K562 (cell line): ENCODE data around the gene USB1. TPM values are rescaled to one million over a fixed set of nuclear protein-coding genes. Genes with fewer than 3 reads are reported as not detected.

Experiments
- ATAC-seq: fragments of 200-7000 bp; cut with Tn5 transposase; 3 replicates; pipeline ENCODE4 v1.9.1; 2020; ENCODE audit warnings: moderate library complexity
- BruUV-seq: library from RNA; stranded (reverse); fragments of 400-500 nt; replicated peaks from 2 replicates; lab custom pipeline; 2021; lab: Mats Ljungman, UMichigan
- CTCF ChIA-PET: fragments of 300-600 bp; formaldehyde crosslinking; extraction: SDS; loops from one replicate; lab custom pipeline; 2021; ENCODE audit warnings: low intra/inter-chr PET ratio; lab: Yijun Ruan, JAX
- POLR2A ChIA-PET: fragments of 300-600, 350-650 bp; sonication (Branson Sonifier 250); formaldehyde crosslinking; extraction: SDS; loops from one replicate; lab custom pipeline; 2021; ENCODE audit warnings: antibody characterized with exemption, inconsistent platforms; lab: Yijun Ruan, JAX
- DNase-seq, 4 experiments: peaks; one replicate each; pipeline versions ENCODE4 v3.0.0 to v3.0.0-alpha.2; 2011 to 2018; ENCODE audit warnings: low spot score in 3 of 4, mixed read lengths in 3 of 4; ENCODE audit errors: extremely low read depth in 1 of 4
- FAIRE-seq: peaks from 2 replicates; lab custom pipeline; 2011; peaks lifted over from hg19 to GRCh38; lab: Jason Lieb, UNC
- H2AFZ ChIP-seq: 2 replicates; pipeline ENCODE4 v1.6.0; 2011; ENCODE audit warnings: low read depth, low read length, control low read depth, inconsistent platforms
- H3K27ac ChIP-seq: fragments of 200-600 bp; 3 replicates; pipeline ENCODE4 v1.8.0; 2011; ENCODE audit warnings: low read depth, mild to moderate bottlenecking, control low read depth, inconsistent platforms, low read length, moderate library complexity, mixed read lengths; ENCODE audit errors: extremely low read depth
- H3K27me3 ChIP-seq, 2 experiments: fragments of 300-600 bp in 1 of 2; 2 replicates in 1 of 2; 3 replicates in 1 of 2; pipeline versions ENCODE4 v1.6.0 to v1.8.0; 2011; ENCODE audit warnings: inconsistent platforms in 2 of 2, low read length in 2 of 2, mild to moderate bottlenecking in 1 of 2, mixed read lengths in 1 of 2, moderate library complexity in 1 of 2; ENCODE audit not compliant: control insufficient read depth in 2 of 2, insufficient read depth in 2 of 2
- H3K36me3 ChIP-seq: fragments of 300-600 bp; 3 replicates; pipeline ENCODE4 v1.8.0; 2011; ENCODE audit warnings: mild to moderate bottlenecking, low read length, inconsistent platforms; ENCODE audit not compliant: control insufficient read depth, insufficient read depth
- H3K4me1 ChIP-seq, 2 experiments: fragments of 200-600 bp in 1 of 2; replicated peaks in 1 of 2; 2 replicates in 1 of 2; 3 replicates in 1 of 2; pipeline versions ENCODE4 v1.5.1 to v1.8.0; 2011; ENCODE audit warnings: inconsistent platforms in 2 of 2, low read length in 2 of 2, mild to moderate bottlenecking in 1 of 2, mixed read lengths in 1 of 2, moderate library complexity in 1 of 2; ENCODE audit not compliant: control insufficient read depth in 2 of 2, insufficient read depth in 2 of 2
- H3K4me2 ChIP-seq: 2 replicates; pipeline ENCODE4 v1.6.1; 2011; ENCODE audit warnings: low read length, control low read depth, inconsistent platforms, mixed read lengths; ENCODE audit not compliant: insufficient read depth
- H3K4me3 ChIP-seq: fragments of 200-600 bp; sonication (generic), shearing (Covaris generic); 2 replicates; pipeline ENCODE4 v1.5.1; 2016; ENCODE audit warnings: control low read depth, inconsistent platforms
- H3K79me2 ChIP-seq: fragments of 200-600 bp; 3 replicates; pipeline ENCODE4 v1.8.0; 2011; ENCODE audit warnings: low read length, inconsistent platforms; ENCODE audit not compliant: control insufficient read depth, insufficient read depth
- H3K9ac ChIP-seq, 2 experiments: 2 replicates each; pipeline versions ENCODE4 v1.6.0 to v1.6.1; 2011; ENCODE audit warnings: low read depth in 2 of 2, low read length in 2 of 2, control low read depth in 1 of 2, inconsistent platforms in 1 of 2, mild to moderate bottlenecking in 1 of 2, mixed read lengths in 1 of 2; ENCODE audit not compliant: insufficient read depth in 1 of 2
- H3K9me1 ChIP-seq: one replicate; pipeline ENCODE4 v1.6.0; 2011; ENCODE audit warnings: inconsistent platforms, mild to moderate bottlenecking, low read length, moderate library complexity; ENCODE audit not compliant: control insufficient read depth, insufficient read depth
- H3K9me3 ChIP-seq: replicated peaks from 2 replicates; pipeline ENCODE4 v1.5.1; 2011; ENCODE audit warnings: low read depth, low read length, inconsistent platforms; ENCODE audit not compliant: control insufficient read depth, insufficient read depth
- H4K20me1 ChIP-seq: replicated peaks from 2 replicates; pipeline ENCODE4 v1.6.1; 2011; ENCODE audit warnings: low read length, inconsistent platforms, mixed read lengths; ENCODE audit not compliant: control insufficient read depth, insufficient read depth
- CHD2 ChIP-seq: IDR thresholded peaks from 2 replicates; pipeline ENCODE4 v1.6.1; 2011; ENCODE audit warnings: low read depth, low read length
- FOS ChIP-seq: IDR thresholded peaks from 3 replicates; pipeline ENCODE4 v1.6.1; 2011; ENCODE audit not compliant: insufficient read length; ENCODE audit errors: extremely low read depth
- HDAC3 ChIP-seq: fragments of 450-650 bp; IDR thresholded peaks from 2 replicates; pipeline ENCODE4 v1.6.1; 2018; ENCODE audit warnings: borderline replicate concordance, mild to moderate bottlenecking, moderate library complexity; ENCODE audit not compliant: partially characterized antibody
- HNRNPLL ChIP-seq: fragments of 200-400 bp; formaldehyde crosslinking; IDR thresholded peaks from 2 replicates; pipeline ENCODE4 v1.6.1; 2017; ENCODE audit warnings: low read length, low read depth, mild to moderate bottlenecking; ENCODE audit not compliant: poor library complexity, severe bottlenecking
- MCM5 ChIP-seq: fragments of 450-650 bp; IDR thresholded peaks from 2 replicates; pipeline ENCODE4 v1.6.1; 2016; ENCODE audit warnings: low read depth
- MEF2D ChIP-seq: conservative IDR thresholded peaks from 2 replicates; pipeline ENCODE4 v1.6.1; 2016; ENCODE audit warnings: low read depth, missing genetic modification characterization, missing compliant biosample characterization
- RBBP5 ChIP-seq: fragments of 200-600 bp; sonication (generic); IDR thresholded peaks from 2 replicates; pipeline ENCODE4 v1.6.1; 2012; ENCODE audit warnings: borderline replicate concordance, mild to moderate bottlenecking, low read length, control low read depth, inconsistent platforms; ENCODE audit not compliant: insufficient read depth, poor library complexity, severe bottlenecking
- SAFB ChIP-seq: fragments of 200-400 bp; formaldehyde crosslinking; IDR thresholded peaks from 2 replicates; pipeline ENCODE4 v1.6.1; 2017; ENCODE audit warnings: low read depth, low read length, borderline replicate concordance
- SMARCE1 ChIP-seq: fragments of 450-650 bp; IDR thresholded peaks from 2 replicates; pipeline ENCODE4 v1.7.1; 2016; ENCODE audit warnings: mild to moderate bottlenecking
- ZNF121 ChIP-seq: sonication (generic); formaldehyde crosslinking; conservative IDR thresholded peaks from 2 replicates; pipeline ENCODE4 v1.8.0; 2022; ENCODE audit warnings: missing genetic modification reagents
- WGBS: fragments of 100-300 bp; shearing (Covaris generic); methylation state at CpG from one replicate; pipeline ENCODE4 v1.1.6; 2016; ENCODE audit warnings: low coverage, mixed read lengths; ENCODE audit not compliant: insufficient coverage; ENCODE audit errors: missing lambda C conversion rate; 5-methylcytosine and 5-hydroxymethylcytosine counted together
- in situ Hi-C: fragments of 300-500 bp; cut with MboI; formaldehyde crosslinking; loops from 4 replicates; pipeline ENCODE4 v1.15.0; 2018; ENCODE audit warnings: inconsistent platforms, mixed read lengths
- intact Hi-C: fragments of 100-400 bp; cut with micrococcal nuclease; formaldehyde crosslinking; loops from 2 replicates; pipeline ENCODE4 v1.14.2; 2022
- polyA plus RNA-seq, 8 experiments: library from polyadenylated mRNA; depleted of rRNA in 4 of 8; stranded (reverse) in 5 of 8; unstranded in 3 of 8; fragments of >200 nt; fragmentation: Nextera tagmentation in 2 of 8; fragmentation: Illumina TruSeq in 1 of 8; extraction: Ambion mirVana in 2 of 8; extraction: Trizol in 1 of 8; gene quantifications; 2 replicates each; pipeline versions ENCODE4 v1.2.1 to v1.2.3, GENCODE V29; 2011 to 2014; ENCODE audit warnings: inconsistent platforms in 1 of 8, missing spikeins in 1 of 8
- total RNA-seq, 7 experiments: library from RNA; depleted of rRNA in 6 of 7; stranded (reverse); fragments of >200 nt in 6 of 7; fragmentation: Illumina TruSeq in 2 of 7; extraction: Trizol in 2 of 7; gene quantifications; 2 replicates each; pipeline versions ENCODE4 v1.2.1 to v1.2.3, GENCODE V29; 2011 to 2021; ENCODE audit warnings: low replicate concordance in 1 of 7
- TF ChIP-seq, protein P1 (sequence below): sonication (generic); formaldehyde crosslinking; IDR thresholded peaks from 2 replicates; pipeline ENCODE4 v1.8.1; 2023; ENCODE audit warnings: missing genetic modification reagents, mild to moderate bottlenecking, borderline replicate concordance
- TF ChIP-seq, protein P2 (sequence below), 3 experiments: IDR thresholded peaks in 2 of 3; conservative IDR thresholded peaks in 1 of 3; 2 replicates each; pipeline ENCODE4 v1.5.1; 2011 to 2012; ENCODE audit warnings: low read length in 3 of 3, mild to moderate bottlenecking in 3 of 3, control low read depth in 2 of 3, improper control_type of control experiment in 1 of 3, inconsistent platforms in 1 of 3, low read depth in 1 of 3, mixed read lengths in 1 of 3, moderate library complexity in 1 of 3; ENCODE audit not compliant: insufficient read depth in 2 of 3
- TF ChIP-seq, protein P3 (sequence below), 2 experiments: fragments of 450-650 bp; IDR thresholded peaks; 2 replicates each; pipeline ENCODE4 v1.6.1; 2016

USB1 gene
- total and polyA plus RNA-seq, 9 of the 15 experiments (the other 6 are each of a cell fraction or from before 2014, with no cell fraction given), result 11.6 to 73.6 (median 19.4) TPM

DNA sequence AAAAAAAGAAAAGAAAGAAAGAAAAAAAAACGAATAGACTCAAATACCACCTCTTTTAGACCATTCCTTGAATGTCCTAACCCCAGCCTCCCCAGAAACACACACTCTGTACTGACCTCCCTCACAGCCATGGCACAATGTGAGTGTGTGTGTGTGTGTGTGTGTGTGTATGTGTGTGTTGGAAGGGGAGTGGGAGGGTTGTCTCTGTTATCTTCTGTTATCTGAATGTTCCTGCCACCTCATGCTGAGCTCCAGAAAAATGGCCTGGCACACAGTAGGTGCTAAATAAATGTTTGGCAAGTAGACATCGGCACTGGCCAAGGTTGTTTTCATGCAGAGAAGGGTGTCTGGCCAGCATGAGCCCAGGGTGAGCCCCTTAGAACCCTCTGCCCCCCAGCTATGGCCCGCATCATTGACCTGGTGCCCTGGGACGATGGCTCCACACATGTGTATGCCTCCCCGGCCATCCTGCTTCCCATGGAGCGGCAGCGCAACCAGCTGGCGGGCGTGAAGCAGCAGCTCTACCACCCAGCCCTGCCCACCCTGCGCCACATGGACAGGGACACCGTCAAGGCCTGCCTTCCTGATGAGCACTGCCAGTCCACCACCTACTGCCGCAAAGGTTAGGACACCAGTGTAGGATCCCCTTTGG lies 23.7 kb upstream of the USB1 start:
- peak overlapping the region; percentile 60 for H2AFZ ChIP-seq
- intact Hi-C loops (no loop called here), in situ Hi-C loops (no loop called here)
- H3K79me2 ChIP-seq, result no peaks in the 10 kb centered on the region
- H3K27ac ChIP-seq, result peak overlapping the region; percentile 74
- ATAC-seq, result peak; percentile 14
- H3K4me2 ChIP-seq, result peak overlapping the region; percentile 19; the same call in 1 of the 2 replicates
- no peaks in the 10 kb centered on the region for H3K27me3 ChIP-seq
- peak overlapping the region; percentile 42 to 71; a peak in 3 of 4 replicates for H3K9ac ChIP-seq
- H3K9me3 ChIP-seq, result no peaks in the 10 kb centered on the region
- FAIRE-seq, result no peak
- no peaks in the 10 kb centered on the region for H3K36me3 ChIP-seq
- CTCF ChIA-PET, result no interaction called here
- no peak overlapping the region for H3K4me3 ChIP-seq
- DNase-seq, result peak in 3 of 4 experiments; percentile 27 to 57 (median 39)
- POLR2A ChIA-PET, result interaction anchor here (0.6 to 2.4 kb wide), 6 partner anchors 14 to 652 kb away, joined by 3 to 18 read pairs (median 4); partner anchors contain the start of gene CNOT1
- H3K9me1 ChIP-seq, result peaks cover 6% of the 10 kb centered on the region
- peaks cover 28 to 42% of the 10 kb centered on the region in 2 experiments for H3K4me1 ChIP-seq
- BruUV-seq, result no TSS peak
- 69% methylated on average over 10 of the region's 12 CpGs for WGBS
- H4K20me1 ChIP-seq, result no peaks in the 10 kb centered on the region
- TF ChIP-seq, protein P1, sequence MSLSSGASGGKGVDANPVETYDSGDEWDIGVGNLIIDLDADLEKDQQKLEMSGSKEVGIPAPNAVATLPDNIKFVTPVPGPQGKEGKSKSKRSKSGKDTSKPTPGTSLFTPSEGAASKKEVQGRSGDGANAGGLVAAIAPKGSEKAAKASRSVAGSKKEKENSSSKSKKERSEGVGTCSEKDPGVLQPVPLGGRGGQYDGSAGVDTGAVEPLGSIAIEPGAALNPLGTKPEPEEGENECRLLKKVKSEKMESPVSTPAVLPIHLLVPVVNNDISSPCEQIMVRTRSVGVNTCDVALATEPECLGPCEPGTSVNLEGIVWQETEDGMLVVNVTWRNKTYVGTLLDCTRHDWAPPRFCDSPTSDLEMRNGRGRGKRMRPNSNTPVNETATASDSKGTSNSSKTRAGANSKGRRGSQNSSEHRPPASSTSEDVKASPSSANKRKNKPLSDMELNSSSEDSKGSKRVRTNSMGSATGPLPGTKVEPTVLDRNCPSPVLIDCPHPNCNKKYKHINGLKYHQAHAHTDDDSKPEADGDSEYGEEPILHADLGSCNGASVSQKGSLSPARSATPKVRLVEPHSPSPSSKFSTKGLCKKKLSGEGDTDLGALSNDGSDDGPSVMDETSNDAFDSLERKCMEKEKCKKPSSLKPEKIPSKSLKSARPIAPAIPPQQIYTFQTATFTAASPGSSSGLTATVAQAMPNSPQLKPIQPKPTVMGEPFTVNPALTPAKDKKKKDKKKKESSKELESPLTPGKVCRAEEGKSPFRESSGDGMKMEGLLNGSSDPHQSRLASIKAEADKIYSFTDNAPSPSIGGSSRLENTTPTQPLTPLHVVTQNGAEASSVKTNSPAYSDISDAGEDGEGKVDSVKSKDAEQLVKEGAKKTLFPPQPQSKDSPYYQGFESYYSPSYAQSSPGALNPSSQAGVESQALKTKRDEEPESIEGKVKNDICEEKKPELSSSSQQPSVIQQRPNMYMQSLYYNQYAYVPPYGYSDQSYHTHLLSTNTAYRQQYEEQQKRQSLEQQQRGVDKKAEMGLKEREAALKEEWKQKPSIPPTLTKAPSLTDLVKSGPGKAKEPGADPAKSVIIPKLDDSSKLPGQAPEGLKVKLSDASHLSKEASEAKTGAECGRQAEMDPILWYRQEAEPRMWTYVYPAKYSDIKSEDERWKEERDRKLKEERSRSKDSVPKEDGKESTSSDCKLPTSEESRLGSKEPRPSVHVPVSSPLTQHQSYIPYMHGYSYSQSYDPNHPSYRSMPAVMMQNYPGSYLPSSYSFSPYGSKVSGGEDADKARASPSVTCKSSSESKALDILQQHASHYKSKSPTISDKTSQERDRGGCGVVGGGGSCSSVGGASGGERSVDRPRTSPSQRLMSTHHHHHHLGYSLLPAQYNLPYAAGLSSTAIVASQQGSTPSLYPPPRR, result no peak
- TF ChIP-seq SAFB (no peak), MEF2D (tag) (no peak), ZNF121 (no peak), HNRNPLL (no peak), CHD2 (no peak), MCM5 (no peak), HDAC3 (no peak), SMARCE1 (peak; percentile 78; the same call in 1 of the 2 replicates), RBBP5 (no peak), FOS (no peak)
- TF ChIP-seq, protein P2, sequence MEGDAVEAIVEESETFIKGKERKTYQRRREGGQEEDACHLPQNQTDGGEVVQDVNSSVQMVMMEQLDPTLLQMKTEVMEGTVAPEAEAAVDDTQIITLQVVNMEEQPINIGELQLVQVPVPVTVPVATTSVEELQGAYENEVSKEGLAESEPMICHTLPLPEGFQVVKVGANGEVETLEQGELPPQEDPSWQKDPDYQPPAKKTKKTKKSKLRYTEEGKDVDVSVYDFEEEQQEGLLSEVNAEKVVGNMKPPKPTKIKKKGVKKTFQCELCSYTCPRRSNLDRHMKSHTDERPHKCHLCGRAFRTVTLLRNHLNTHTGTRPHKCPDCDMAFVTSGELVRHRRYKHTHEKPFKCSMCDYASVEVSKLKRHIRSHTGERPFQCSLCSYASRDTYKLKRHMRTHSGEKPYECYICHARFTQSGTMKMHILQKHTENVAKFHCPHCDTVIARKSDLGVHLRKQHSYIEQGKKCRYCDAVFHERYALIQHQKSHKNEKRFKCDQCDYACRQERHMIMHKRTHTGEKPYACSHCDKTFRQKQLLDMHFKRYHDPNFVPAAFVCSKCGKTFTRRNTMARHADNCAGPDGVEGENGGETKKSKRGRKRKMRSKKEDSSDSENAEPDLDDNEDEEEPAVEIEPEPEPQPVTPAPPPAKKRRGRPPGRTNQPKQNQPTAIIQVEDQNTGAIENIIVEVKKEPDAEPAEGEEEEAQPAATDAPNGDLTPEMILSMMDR (IDR thresholded peaks at IDR 0.05 in 2 of 3, conservative IDR thresholded peaks at IDR 0.05 in 1 of 3; ENCODE audit: insufficient read depth in 2 of 3, low read depth in 1 of 3, low read length in 3 of 3), result peak in 2 of 3 experiments; percentile 41 to 45; a peak in 3 of 6 replicates
- TF ChIP-seq, protein P3, sequence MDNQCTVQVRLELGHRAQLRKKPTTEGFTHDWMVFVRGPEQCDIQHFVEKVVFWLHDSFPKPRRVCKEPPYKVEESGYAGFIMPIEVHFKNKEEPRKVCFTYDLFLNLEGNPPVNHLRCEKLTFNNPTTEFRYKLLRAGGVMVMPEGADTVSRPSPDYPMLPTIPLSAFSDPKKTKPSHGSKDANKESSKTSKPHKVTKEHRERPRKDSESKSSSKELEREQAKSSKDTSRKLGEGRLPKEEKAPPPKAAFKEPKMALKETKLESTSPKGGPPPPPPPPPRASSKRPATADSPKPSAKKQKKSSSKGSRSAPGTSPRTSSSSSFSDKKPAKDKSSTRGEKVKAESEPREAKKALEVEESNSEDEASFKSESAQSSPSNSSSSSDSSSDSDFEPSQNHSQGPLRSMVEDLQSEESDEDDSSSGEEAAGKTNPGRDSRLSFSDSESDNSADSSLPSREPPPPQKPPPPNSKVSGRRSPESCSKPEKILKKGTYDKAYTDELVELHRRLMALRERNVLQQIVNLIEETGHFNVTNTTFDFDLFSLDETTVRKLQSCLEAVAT (IDR thresholded peaks at IDR 0.05), result no peak
